Stimulated activated naive CD8-positive, alpha-beta T cell treated with anti-CD3 and anti-CD28 coated beads, Interleukin-15, amount 100 ng/mL, for 72 hours (primary cell): ENCODE results near the gene SYT12.

Source experiments
- ATAC-seq: fragments of 150-1000 bp; cut with Tn5 transposase; 2 replicates; pipeline ENCODE4 v1.10.0; 2021; ENCODE audit warnings: mild to moderate bottlenecking, moderate library complexity
- DNase-seq, 2 donors: peaks; one replicate each; pipeline ENCODE4 v3.0.0; 2021 to 2022
- H3K27ac Mint-ChIP-seq, 2 donors: one replicate each; pipeline ENCODE4 v1.8.0; 2022; ENCODE audit warnings: mild to moderate bottlenecking in 2 of 2, mixed read lengths in 2 of 2, moderate library complexity in 2 of 2
- H3K27me3 Mint-ChIP-seq: one replicate; pipeline ENCODE4 v1.8.0; 2022; ENCODE audit warnings: mixed read lengths
- H3K4me1 Mint-ChIP-seq: one replicate; pipeline ENCODE4 v1.8.0; 2022; ENCODE audit warnings: mild to moderate bottlenecking, mixed read lengths
- H3K4me3 Mint-ChIP-seq, 2 donors: one replicate each; pipeline ENCODE4 v1.8.0; 2022; ENCODE audit warnings: mild to moderate bottlenecking in 2 of 2, mixed read lengths in 2 of 2, moderate library complexity in 1 of 2
- H3K9me3 Mint-ChIP-seq, 2 donors: one replicate each; pipeline ENCODE4 v1.8.0; 2022; ENCODE audit warnings: mixed read lengths in 2 of 2

Gene SYT12, protein sequence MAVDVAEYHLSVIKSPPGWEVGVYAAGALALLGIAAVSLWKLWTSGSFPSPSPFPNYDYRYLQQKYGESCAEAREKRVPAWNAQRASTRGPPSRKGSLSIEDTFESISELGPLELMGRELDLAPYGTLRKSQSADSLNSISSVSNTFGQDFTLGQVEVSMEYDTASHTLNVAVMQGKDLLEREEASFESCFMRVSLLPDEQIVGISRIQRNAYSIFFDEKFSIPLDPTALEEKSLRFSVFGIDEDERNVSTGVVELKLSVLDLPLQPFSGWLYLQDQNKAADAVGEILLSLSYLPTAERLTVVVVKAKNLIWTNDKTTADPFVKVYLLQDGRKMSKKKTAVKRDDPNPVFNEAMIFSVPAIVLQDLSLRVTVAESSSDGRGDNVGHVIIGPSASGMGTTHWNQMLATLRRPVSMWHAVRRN

DNA sequence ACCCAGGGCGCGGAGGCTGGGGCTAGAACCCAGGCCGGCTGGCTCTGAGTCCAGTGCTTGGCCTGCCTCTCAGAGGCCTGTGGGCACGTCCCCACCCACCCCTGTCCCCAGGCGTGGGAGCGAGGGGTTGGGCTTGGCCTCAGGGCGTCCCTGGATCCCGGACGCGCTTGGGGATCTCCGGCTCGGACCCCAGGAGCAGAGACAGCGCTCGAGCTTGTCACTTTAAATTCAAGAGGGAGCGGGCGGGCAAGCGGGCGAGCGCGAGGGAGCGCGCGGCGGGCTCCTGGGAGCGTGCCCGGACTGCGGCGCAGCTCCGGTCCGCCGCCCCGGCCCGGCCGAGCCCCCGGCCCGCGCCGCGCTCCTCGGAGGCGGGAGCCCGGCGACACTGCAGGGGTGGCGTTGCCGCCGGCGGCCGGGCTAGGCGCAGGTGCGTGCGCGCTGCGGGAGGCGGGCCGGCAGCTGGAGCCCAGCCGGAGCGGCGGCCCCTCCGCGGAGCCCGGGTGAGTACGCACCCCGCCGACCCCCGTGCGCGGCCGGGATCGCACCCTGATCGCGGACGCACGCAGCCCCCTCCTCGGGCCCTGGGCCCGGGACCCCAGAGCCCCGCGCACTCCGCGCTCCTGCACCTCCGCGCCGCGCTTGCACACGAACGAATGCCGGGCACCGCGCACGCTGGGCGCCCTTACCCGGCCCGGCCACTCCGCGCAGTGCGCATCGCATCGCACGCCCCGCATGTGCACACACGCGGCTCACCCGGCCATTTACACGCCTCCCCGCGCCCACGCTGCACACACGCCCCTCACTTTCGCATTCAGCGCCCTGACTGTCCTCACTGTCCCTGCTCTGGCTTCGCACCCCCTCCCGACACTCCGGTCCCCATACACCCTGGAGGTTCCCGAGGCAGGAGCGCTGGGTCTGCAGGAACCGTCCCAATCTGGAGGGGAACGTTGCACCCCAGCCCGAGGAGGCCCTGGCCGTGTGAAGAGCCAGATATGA lies at the start of gene SYT12:
TSS of gene SYT12 (plus strand) at position 174 of the 996 bp plus-strand sequence. CDS start 7,011 bp downstream, outside the sequence.
- Mint-ChIP-seq H3K4me3 (peak within 1 kb of the TSS; percentile 81 to 83), H3K27ac (no peak within 1 kb of the TSS), H3K9me3 (peaks cover 6 to 8% of the 10 kb centered on the region in 2 donors), H3K4me1 (peaks cover 46% of the 10 kb centered on the region), H3K27me3 (peaks cover 82% of the 10 kb centered on the region)
- ATAC-seq = peak; percentile 27
- peak in 1 of 2 donors; percentile 19 for DNase-seq

DNA sequence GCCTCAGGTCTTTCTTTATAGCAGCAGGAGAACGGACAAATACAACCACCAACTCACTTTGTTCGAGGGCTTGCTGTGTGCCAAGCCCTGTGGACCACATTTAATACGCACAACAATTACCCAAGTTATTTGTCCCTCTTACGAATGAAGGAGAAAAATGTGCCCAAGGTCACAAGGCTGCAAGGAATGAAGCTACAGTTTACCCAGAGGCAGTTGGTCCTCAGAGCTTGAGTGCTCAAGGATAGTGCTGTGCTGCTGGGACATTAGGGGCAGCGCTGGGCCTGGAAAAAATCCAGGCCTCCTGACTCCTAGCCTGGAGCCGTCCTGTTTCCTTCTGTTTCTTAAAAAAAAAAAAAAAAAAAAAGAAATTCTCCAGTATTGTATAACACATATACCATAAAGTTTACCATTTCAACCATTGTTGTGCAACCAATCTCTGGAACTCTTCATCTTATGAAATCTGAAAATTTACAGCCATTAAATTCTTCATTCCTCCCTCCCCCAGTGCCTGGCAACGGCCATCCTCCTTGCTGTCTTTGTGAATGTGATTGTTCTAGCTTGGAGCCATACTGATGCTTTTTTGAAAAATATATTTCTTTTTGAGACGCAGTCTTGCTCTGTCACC lies 48.9 kb upstream of the SYT12 start:
- ATAC-seq = no peak
- peaks cover 0 to 17% of the 10 kb centered on the region in 2 donors for H3K9me3 Mint-ChIP-seq
- H3K27ac Mint-ChIP-seq = no peak overlapping the region
- H3K27me3 Mint-ChIP-seq = peaks cover 17% of the 10 kb centered on the region
- no peak for DNase-seq
- peaks cover 11% of the 10 kb centered on the region for H3K4me1 Mint-ChIP-seq
- no peak overlapping the region for H3K4me3 Mint-ChIP-seq

DNA sequence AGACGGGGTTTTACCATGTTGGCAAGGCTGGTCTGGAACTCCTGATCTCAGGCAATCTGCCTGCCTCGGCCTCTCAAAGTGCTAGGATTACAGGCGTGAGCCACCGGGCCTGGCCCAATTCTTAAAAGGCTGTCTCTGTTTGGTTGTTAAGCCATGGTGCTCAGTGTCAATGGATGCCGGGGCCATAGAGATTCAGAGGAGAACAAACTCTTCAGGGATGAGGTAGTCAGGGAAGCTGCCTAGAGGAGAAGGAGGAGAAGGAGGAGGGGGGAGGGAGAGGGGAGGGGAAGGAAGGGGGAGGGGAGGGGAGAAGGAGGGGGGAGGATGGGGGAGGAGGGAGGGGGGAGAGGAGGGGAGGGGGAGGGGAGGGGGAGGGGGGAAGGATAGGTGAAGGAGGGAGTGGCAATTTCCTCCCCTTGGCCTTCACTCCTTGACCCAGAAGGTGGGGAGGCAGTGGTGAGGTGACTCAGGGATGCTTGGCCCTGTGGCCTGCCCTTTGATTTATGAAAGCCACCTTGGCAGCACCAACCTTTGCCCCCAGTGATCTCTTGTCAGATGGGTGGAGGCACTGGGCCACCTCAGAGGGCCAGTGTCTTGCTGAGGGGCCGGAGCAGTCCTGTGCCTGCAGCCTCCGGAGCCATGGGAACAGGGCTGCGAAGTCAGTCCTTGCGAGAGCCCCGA lies 48.1 kb upstream of the SYT12 start, which contains the start of gene C11orf86:
TSS of gene C11orf86 (plus strand) at position 581 of the 681 bp plus-strand sequence. CDS start at position 640, 59 bp downstream.
- H3K27ac Mint-ChIP-seq = peak within 1 kb of the TSS in 1 of 2 donors; percentile 57
- DNase-seq (no peak), ATAC-seq (no peak)
- peaks cover 4 to 25% of the 10 kb centered on the region in 2 donors for H3K9me3 Mint-ChIP-seq
- H3K27me3 Mint-ChIP-seq = peaks cover 17% of the 10 kb centered on the region
- H3K4me1 Mint-ChIP-seq = peaks cover 11% of the 10 kb centered on the region
- H3K4me3 Mint-ChIP-seq = no peak within 1 kb of the TSS

DNA sequence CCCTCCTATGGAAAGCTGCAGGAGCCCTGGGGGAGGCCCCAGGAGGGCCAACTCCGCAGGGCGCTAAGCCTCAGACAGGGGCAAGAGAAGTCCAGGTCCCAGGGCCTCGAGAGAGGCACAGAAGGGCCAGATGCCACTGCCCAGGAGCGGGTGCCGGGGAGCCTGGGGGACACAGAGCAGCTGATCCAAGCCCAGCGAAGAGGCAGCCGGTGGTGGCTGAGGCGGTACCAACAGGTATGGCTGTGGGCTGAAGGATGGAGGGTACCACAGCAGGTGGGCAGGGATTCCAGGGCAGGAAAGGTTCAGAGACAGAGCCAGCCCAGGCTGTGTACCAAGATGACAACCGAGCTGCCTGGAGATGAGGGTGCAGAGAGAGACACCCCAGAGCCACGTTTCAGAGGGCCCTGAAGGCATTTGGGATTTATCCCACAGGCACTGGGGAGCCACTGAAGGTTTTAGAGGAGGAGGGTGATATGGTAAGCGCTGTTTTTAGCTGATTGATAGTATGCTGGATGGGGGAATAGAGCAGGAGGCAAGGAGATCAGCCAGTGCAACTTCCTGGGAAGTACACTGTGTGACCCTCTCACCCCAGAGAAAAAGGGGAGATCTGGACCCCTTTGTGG lies 47.4 kb upstream of the SYT12 start:
- peaks cover 8% of the 10 kb centered on the region for H3K4me1 Mint-ChIP-seq
- no peak overlapping the region for H3K4me3 Mint-ChIP-seq
- DNase-seq (no peak), ATAC-seq (no peak)
- peaks cover 17% of the 10 kb centered on the region for H3K27me3 Mint-ChIP-seq
- peak overlapping the region in 1 of 2 donors; percentile 57 for H3K27ac Mint-ChIP-seq
- peaks cover 5 to 28% of the 10 kb centered on the region in 2 donors for H3K9me3 Mint-ChIP-seq

DNA sequence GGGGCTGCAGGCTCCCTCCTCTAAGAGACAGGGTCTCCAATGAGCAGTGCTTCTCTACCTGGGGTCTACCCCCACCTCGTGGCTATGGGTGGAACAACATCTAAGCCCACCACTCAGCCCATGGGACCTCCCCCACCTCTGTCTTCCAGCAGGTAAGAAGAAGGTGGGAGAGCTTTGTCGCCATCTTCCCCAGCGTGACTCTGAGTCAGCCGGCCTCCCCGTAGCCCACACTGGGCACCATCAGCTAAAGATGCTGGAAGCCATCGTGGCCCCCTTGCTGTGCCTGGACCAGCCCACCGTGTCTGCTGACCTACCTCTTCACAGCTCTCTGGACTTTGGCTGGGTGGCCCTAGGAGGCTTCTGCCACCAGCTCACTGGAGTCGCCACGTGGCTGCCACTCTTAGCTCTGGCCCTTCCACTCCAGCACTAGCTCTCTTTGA lies 46.9 kb upstream of the SYT12 start:
- Mint-ChIP-seq H3K27ac (peak overlapping the region in 1 of 2 donors; percentile 57), H3K4me1 (peaks cover 2% of the 10 kb centered on the region), H3K27me3 (peaks cover 17% of the 10 kb centered on the region), H3K9me3 (peaks cover 5 to 28% of the 10 kb centered on the region in 2 donors), H3K4me3 (no peak overlapping the region)
- ATAC-seq = peak; percentile 64
- peak in 1 of 2 donors; percentile 20 for DNase-seq

DNA sequence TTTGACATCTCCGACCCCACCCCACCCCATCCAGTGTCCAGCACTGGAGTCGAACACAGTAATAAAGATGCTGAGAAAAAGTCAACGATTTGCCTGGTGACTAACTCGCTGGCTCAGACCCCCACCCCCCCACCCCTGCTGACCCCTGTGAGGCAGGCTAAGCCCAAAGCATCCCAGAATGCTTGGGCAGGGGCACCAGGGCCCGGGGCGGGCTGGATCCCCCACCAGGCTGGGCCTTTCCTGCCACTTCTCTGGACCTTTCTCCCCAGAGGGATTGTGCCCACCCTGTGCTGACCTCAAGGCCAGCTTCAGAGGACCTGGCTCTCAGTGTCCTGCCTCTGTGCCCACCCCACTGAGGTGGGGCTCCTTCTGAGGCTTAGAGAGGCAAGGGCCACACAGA lies 46.0 kb upstream of the SYT12 start:
- no peak for ATAC-seq
- DNase-seq = no peak
- Mint-ChIP-seq H3K9me3 (peaks cover 5 to 28% of the 10 kb centered on the region in 2 donors), H3K4me3 (no peak overlapping the region), H3K27me3 (peaks cover 17% of the 10 kb centered on the region), H3K4me1 (peaks cover 6% of the 10 kb centered on the region), H3K27ac (no peak overlapping the region)

DNA sequence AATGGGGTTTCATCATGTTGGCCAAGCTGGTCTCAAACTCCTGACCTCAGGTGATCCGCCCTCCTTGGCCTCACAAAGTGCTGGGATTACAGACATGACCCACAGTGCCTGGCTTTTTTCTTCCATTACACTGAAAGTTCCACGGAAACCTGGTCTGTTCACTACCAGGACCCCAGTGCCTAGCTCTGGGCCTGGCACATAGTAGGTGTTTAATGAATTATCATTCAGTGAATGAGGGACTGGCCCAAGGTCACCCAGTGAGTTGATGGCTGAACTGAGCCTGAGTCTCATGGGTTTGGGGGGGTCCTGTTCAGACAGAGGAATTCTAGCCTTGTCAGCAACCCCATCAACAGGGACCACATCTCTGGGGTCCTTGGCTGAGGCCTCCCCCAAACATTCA lies 44.7 kb upstream of the SYT12 start:
- Mint-ChIP-seq H3K27ac (no peak overlapping the region), H3K9me3 (peaks cover 5 to 28% of the 10 kb centered on the region in 2 donors), H3K4me1 (peaks cover 16% of the 10 kb centered on the region), H3K27me3 (peaks cover 26% of the 10 kb centered on the region), H3K4me3 (no peak overlapping the region)
- DNase-seq (no peak), ATAC-seq (no peak)

DNA sequence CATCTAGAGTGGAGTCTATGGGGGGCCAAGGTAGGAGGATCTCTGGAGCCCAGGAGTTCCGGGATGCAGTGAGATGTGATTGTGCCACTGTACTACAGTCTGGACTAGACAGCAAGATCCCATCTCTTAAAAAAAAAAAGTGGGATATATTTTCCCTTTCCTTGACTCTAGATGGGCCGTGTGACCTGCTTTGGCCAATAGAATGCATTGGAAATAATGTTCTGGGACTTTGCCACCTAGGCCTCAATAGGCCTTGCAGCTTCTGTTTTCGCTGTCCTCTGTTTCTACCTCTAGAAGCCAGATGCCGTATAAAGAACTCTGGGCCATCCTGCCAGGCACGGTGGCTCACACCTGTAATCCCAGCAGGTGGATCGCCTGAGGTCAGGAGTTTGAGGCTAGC lies 44.2 kb upstream of the SYT12 start:
- peaks cover 5 to 28% of the 10 kb centered on the region in 2 donors for H3K9me3 Mint-ChIP-seq
- no peak overlapping the region for H3K4me3 Mint-ChIP-seq
- peaks cover 16% of the 10 kb centered on the region for H3K4me1 Mint-ChIP-seq
- H3K27ac Mint-ChIP-seq = no peak overlapping the region
- no peak for DNase-seq
- peaks cover 28% of the 10 kb centered on the region for H3K27me3 Mint-ChIP-seq
- no peak for ATAC-seq

DNA sequence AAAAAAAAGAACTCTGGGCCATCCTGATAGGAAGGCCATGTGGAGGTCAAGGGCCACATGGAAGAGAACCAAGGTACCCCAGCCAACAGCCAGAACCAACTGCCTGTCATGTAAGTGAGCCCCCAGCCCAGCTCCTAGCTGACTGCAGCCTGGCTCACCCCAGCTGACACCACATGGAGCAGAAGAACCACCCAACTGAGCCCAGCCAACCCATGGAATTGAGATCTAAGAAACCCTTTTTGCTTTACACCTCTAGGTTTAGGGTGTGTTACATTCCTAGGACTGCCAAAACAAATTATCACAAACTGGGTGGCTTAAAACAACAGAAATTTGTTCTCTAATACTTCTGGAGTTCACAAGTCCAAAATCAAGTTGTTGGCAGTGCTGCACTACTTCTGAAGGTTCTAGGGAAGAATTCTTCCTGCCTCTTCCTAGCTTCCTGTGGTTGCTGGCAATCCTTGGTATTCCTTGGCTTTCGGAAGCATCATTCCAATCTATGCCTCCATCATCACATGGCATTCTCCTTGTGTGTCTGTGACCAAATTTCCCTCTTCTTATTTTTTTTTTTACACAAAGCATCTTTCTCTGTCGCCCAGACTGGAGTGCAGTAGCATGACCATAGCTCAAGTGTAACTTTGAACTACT lies 43.5 kb upstream of the SYT12 start:
- ATAC-seq (no peak), DNase-seq (no peak)
- Mint-ChIP-seq H3K27me3 (peaks cover 35% of the 10 kb centered on the region), H3K9me3 (peaks cover 5 to 28% of the 10 kb centered on the region in 2 donors), H3K27ac (no peak overlapping the region), H3K4me3 (no peak overlapping the region), H3K4me1 (peaks cover 16% of the 10 kb centered on the region)

DNA sequence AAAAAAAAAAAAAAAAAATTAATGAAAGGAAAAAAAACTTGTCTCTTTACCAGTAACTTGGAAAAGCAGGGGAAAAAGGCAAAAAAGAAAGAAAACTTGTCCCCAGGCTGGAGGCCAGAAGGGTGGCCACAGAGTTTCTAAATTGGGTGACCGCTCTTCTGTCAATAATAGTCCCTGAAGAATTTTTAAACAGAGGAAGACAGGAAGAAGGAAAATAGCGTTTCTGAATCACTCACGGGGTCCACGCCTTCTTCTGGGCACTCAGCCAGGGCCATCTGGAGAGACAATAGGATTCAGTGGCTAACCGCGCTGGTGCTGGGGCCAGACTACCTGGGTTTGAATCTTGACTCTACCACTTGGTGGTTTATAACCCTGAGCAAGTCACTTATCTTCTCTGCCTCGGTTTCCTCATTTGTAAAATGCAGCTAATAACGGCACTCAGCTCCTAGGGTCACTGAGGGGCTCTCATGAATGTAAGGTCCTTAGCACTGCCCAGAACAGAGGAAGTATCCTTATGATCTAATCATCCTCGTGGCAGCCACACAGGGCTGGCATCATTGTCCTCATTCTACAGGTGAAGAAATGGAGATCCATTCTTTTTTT lies 40.9 kb upstream of the SYT12 start:
- peaks cover 40% of the 10 kb centered on the region for H3K27me3 Mint-ChIP-seq
- H3K4me1 Mint-ChIP-seq = peaks cover 18% of the 10 kb centered on the region
- ATAC-seq = peak; percentile 53
- H3K4me3 Mint-ChIP-seq = no peak overlapping the region
- DNase-seq = peak; percentile 26 to 38
- no peak overlapping the region for H3K27ac Mint-ChIP-seq
- H3K9me3 Mint-ChIP-seq = peaks cover 5 to 28% of the 10 kb centered on the region in 2 donors

DNA sequence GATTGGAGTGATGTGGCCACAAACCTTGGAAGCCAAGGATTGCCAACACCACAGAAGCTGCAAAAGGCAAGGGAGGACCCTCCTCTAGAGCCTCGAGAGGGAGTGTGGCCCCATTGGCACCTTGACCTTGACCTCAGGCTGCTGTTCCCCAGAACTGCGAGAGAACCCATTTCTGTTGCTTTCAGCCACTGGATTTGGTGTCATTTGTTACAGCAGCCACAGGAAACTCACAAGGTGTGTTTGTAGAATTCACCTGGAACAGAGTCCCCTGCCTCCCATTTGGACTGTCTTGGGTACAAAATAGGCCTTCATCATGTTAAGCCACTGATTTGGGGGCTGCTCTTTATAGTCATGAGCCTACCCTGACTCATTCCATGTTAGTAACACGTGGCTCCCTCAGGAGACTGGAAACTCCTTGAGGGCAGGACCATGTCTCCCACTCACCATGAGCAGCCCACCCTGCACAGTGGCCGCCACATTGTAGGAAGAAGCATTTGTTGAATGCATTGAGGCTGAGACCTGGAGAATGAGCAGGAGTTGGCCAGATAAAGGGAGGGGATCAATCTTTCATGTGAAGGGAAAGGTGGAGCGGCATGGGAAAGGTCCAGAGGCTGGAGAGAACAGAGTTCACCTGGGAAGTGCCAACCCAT lies 39.5 kb upstream of the SYT12 start:
- H3K9me3 Mint-ChIP-seq = peaks cover 5 to 17% of the 10 kb centered on the region in 2 donors

DNA sequence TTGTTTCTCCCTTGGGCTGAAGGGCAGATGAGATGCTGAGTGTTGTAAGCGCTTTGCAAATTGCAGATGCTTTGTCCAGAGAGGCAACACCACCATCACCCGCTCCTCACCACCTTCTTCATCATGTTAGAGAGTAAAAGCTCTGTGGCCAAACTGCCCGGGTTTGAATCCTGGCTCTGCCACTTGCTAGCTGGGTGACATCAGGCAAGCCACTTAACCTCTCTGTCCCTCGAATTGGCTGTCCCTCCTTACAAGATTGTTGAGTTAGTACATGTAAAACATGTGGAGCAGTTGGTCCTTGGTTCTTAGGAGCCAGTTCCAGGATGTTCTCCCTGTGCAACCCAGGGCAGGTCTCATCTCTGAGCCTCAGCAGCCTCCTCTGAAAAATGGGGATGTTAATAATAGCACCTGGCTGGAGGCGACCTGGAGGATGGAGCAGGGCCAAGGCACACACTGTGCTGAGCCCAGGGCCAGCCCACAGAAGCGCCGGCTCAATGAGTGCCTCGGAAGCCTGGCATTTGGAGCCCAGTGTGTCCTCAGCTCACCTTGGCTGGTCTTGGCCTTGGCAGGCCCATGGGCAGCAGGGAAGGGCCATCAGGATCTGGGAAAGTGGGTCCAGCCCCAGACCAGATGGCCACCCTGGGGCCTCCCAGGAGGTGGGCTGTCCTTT lies 37.3 kb upstream of the SYT12 start:
- Mint-ChIP-seq H3K27me3 (peaks cover 48% of the 10 kb centered on the region), H3K4me1 (peaks cover 25% of the 10 kb centered on the region), H3K4me3 (no peak overlapping the region), H3K27ac (no peak overlapping the region), H3K9me3 (no peaks in the 10 kb centered on the region)
- DNase-seq (no peak), ATAC-seq (no peak)

More for the DNA sequence above, 39.5 kb upstream of the SYT12 start:
- no peak overlapping the region for H3K4me3 Mint-ChIP-seq
- peaks cover 25% of the 10 kb centered on the region for H3K4me1 Mint-ChIP-seq
- no peak for DNase-seq
- H3K27ac Mint-ChIP-seq = no peak overlapping the region
- no peak for ATAC-seq
- H3K27me3 Mint-ChIP-seq = peaks cover 44% of the 10 kb centered on the region

DNA sequence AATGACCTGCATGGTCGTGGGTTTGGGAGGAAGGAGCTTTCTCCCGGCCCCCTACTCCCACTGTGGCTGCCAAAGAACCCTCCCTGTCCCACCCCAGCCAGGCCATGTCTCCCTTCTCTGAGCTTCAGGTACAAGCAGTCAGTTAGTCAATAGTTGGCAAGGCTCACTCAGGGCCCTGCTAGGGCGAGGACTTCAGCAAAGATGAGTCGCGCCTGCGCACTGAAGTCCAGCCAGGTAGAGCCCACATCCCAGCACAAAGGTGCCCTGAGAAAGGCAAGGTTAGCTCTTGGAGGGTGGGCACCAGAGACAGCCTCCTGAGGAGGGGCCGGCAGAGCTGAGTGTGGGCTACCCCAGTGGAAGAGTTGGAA lies 36.8 kb upstream of the SYT12 start:
- ATAC-seq (no peak), DNase-seq (no peak)
- Mint-ChIP-seq H3K27me3 (peaks cover 48% of the 10 kb centered on the region), H3K4me3 (no peak overlapping the region), H3K4me1 (peaks cover 25% of the 10 kb centered on the region), H3K27ac (no peak overlapping the region), H3K9me3 (no peaks in the 10 kb centered on the region)
